Keratinocyte (primary cell): ENCODE measurements around the gene PROSER1.

ENCODE experiments used
- EZH2 ChIP-seq: IDR thresholded peaks from one replicate; pipeline ENCODE4 v1.6.1; 2012; ENCODE audit warnings: inconsistent platforms, mild to moderate bottlenecking, low read length, moderate library complexity
- TF ChIP-seq, protein P1 (sequence below), 3 experiments: IDR thresholded peaks in 1 of 3; conservative IDR thresholded peaks in 1 of 3; optimal IDR thresholded peaks in 1 of 3; 2 replicates in 2 of 3; 3 replicates in 1 of 3; pipeline versions ENCODE3 to v1.5.1; 2011; ENCODE audit warnings: low read length in 3 of 3, mild to moderate bottlenecking in 3 of 3, moderate library complexity in 2 of 3, control low read depth in 1 of 3, inconsistent platforms in 1 of 3; ENCODE audit not compliant: insufficient read depth in 2 of 3; ENCODE audit errors: extremely low read depth in 1 of 3

DNA sequence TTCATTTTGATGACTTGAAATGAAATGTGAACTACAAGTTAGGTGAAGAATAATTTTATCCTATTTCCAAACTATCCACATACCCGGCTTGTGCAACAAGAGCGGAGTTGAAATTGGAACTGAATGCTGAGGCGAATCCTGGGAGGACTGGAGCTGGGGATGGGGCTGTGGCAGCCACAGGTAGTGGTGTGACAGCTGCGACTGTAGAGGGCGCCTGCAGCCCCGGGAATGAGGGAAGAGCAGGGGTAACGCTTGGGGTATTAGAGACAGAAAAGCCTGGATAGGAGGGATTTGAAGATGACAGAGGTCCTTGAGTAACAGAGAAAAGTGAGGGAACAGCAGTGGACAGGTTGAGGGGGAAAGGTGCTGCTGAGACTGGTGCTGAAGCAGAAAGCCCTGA, 25.3 kb downstream of the PROSER1 start:
- TF ChIP-seq, protein P1, sequence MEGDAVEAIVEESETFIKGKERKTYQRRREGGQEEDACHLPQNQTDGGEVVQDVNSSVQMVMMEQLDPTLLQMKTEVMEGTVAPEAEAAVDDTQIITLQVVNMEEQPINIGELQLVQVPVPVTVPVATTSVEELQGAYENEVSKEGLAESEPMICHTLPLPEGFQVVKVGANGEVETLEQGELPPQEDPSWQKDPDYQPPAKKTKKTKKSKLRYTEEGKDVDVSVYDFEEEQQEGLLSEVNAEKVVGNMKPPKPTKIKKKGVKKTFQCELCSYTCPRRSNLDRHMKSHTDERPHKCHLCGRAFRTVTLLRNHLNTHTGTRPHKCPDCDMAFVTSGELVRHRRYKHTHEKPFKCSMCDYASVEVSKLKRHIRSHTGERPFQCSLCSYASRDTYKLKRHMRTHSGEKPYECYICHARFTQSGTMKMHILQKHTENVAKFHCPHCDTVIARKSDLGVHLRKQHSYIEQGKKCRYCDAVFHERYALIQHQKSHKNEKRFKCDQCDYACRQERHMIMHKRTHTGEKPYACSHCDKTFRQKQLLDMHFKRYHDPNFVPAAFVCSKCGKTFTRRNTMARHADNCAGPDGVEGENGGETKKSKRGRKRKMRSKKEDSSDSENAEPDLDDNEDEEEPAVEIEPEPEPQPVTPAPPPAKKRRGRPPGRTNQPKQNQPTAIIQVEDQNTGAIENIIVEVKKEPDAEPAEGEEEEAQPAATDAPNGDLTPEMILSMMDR (optimal IDR thresholded peaks at IDR 0.05 in 1 of 3, IDR thresholded peaks at IDR 0.05 in 1 of 3, conservative IDR thresholded peaks at IDR 0.05 in 1 of 3; ENCODE audit: extremely low read depth in 1 of 3, insufficient read depth in 2 of 3, low read length in 3 of 3), result peak in 2 of 3 experiments; percentile 14 to 44
- no peak for TF ChIP-seq EZH2
